Skeletal muscle tissue (tissue), 4 donors: ENCODE results near the gene SLC31A1. TPM values are rescaled to one million over a fixed set of nuclear protein-coding genes. Genes with fewer than 3 reads are reported as not detected.

ENCODE experiments used
- H3K27ac ChIP-seq: one replicate; pipeline ENCODE4 v1.7.0; 2013; ENCODE audit warnings: mild to moderate bottlenecking, low read depth, low read length, inconsistent platforms
- H3K27me3 ChIP-seq, 3 donors: one replicate each; pipeline ENCODE4 v1.7.0; 2013; ENCODE audit warnings: low read length in 3 of 3; ENCODE audit not compliant: control insufficient read depth in 3 of 3, insufficient read depth in 3 of 3
- H3K36me3 ChIP-seq, 3 donors: one replicate each; pipeline ENCODE4 v1.7.0; 2013; ENCODE audit warnings: low read length in 3 of 3; ENCODE audit not compliant: control insufficient read depth in 3 of 3, insufficient read depth in 3 of 3
- H3K4me1 ChIP-seq, 3 donors: one replicate each; pipeline ENCODE4 v1.7.0; 2013; ENCODE audit warnings: low read length in 3 of 3, mild to moderate bottlenecking in 3 of 3; ENCODE audit not compliant: control insufficient read depth in 3 of 3, insufficient read depth in 3 of 3
- H3K4me3 ChIP-seq, 3 donors: one replicate each; pipeline ENCODE4 v1.7.0; 2013; ENCODE audit warnings: low read length in 3 of 3
- H3K9ac ChIP-seq, 3 donors: one replicate each; pipeline ENCODE4 v1.7.0; 2013; ENCODE audit warnings: low read length in 3 of 3, mild to moderate bottlenecking in 3 of 3, moderate library complexity in 2 of 3, low read depth in 1 of 3
- H3K9me3 ChIP-seq, 3 donors: one replicate each; pipeline ENCODE4 v1.7.0; 2013; ENCODE audit warnings: low read length in 3 of 3; ENCODE audit not compliant: control insufficient read depth in 3 of 3
- total RNA-seq: library from RNA; depleted of rRNA; stranded (reverse); fragments of >200 nt; gene quantifications from one replicate; pipeline ENCODE4 v1.2.3, GENCODE V29; 2014
- donor health status: Osteomylitis.

Gene SLC31A1
- total RNA-seq, 1 donor from 2014 or later = 9.9 TPM

GRCh38 chr9:113219186-113219936 lies 2.0 kb upstream of the SLC31A1 start:
- Histone ChIP-seq H3K9ac (peak overlapping the region in 2 of 3 donors; percentile 8 to 44), H3K27me3 (no peaks in the 10 kb centered on the region), H3K4me3 (peak overlapping the region in 2 of 3 donors; percentile 98), H3K36me3 (no peaks in the 10 kb centered on the region), H3K27ac (peak overlapping the region; percentile 93), H3K4me1 (peaks cover 17 to 38% (median 26%) of the 10 kb centered on the region in 3 donors), H3K9me3 (no peaks in the 10 kb centered on the region)

GRCh38 chr9:113219969-113220368 lies 1.4 kb upstream of the SLC31A1 start:
- Histone ChIP-seq H3K4me3 (peak overlapping the region in 2 of 3 donors; percentile 98), H3K27me3 (no peaks in the 10 kb centered on the region), H3K36me3 (peaks cover 0 to 2% (median 0%) of the 10 kb centered on the region in 3 donors), H3K9ac (peak overlapping the region; percentile 95 to 98 (median 96)), H3K27ac (peak overlapping the region; percentile 93), H3K4me1 (peaks cover 17 to 38% (median 26%) of the 10 kb centered on the region in 3 donors), H3K9me3 (no peaks in the 10 kb centered on the region)

- Histone ChIP-seq H3K9ac (peak overlapping the region; percentile 95 to 98 (median 96)), H3K4me3 (peak overlapping the region; percentile 93 to 98 (median 98)), H3K36me3 (peaks cover 0 to 2% (median 0%) of the 10 kb centered on the region in 3 donors), H3K27ac (peak overlapping the region; percentile 93), H3K4me1 (peaks cover 17 to 38% (median 26%) of the 10 kb centered on the region in 3 donors), H3K9me3 (no peaks in the 10 kb centered on the region), H3K27me3 (no peaks in the 10 kb centered on the region)
Measured at GRCh38 chr9:113220467-113221002, 809 bp upstream of the SLC31A1 start.

GRCh38 chr9:113221800-113222481 lies 597 bp downstream of the SLC31A1 start:
- Histone ChIP-seq H3K27me3 (no peaks in the 10 kb centered on the region), H3K27ac (peak overlapping the region; percentile 93), H3K36me3 (peaks cover 0 to 2% (median 0%) of the 10 kb centered on the region in 3 donors), H3K4me3 (peak overlapping the region; percentile 88 to 96 (median 95)), H3K4me1 (peaks cover 17 to 38% (median 26%) of the 10 kb centered on the region in 3 donors), H3K9ac (peak overlapping the region; percentile 85 to 92 (median 87)), H3K9me3 (no peaks in the 10 kb centered on the region)

- Histone ChIP-seq H3K9ac (peak overlapping the region in 2 of 3 donors; percentile 85 to 92), H3K4me3 (peak overlapping the region; percentile 88 to 96 (median 95)), H3K36me3 (peaks cover 0 to 2% (median 0%) of the 10 kb centered on the region in 3 donors), H3K4me1 (peaks cover 17 to 38% (median 26%) of the 10 kb centered on the region in 3 donors), H3K27ac (no peak overlapping the region), H3K9me3 (no peaks in the 10 kb centered on the region), H3K27me3 (no peaks in the 10 kb centered on the region)
Measured at GRCh38 chr9:113222482-113222841, 1.1 kb downstream of the SLC31A1 start.

GRCh38 chr9:113223963-113224362 lies 2.6 kb downstream of the SLC31A1 start:
- H3K4me3 ChIP-seq = no peak overlapping the region
- no peaks in the 10 kb centered on the region for H3K9me3 ChIP-seq
- H3K36me3 ChIP-seq = peaks cover 0 to 3% (median 2%) of the 10 kb centered on the region in 3 donors
- H3K27me3 ChIP-seq = no peaks in the 10 kb centered on the region
- H3K27ac ChIP-seq = no peak overlapping the region
- no peak overlapping the region for H3K9ac ChIP-seq
- peaks cover 17 to 32% (median 26%) of the 10 kb centered on the region in 3 donors for H3K4me1 ChIP-seq

- Histone ChIP-seq H3K9ac (no peak overlapping the region), H3K4me1 (peaks cover 3 to 7% (median 4%) of the 10 kb centered on the region in 3 donors), H3K27me3 (no peaks in the 10 kb centered on the region), H3K27ac (no peak overlapping the region), H3K4me3 (no peak overlapping the region), H3K9me3 (no peaks in the 10 kb centered on the region), H3K36me3 (peaks cover 0 to 3% (median 2%) of the 10 kb centered on the region in 3 donors)
Measured at GRCh38 chr9:113227436-113227835, 6.1 kb downstream of the SLC31A1 start.

- no peaks in the 10 kb centered on the region for H3K9me3 ChIP-seq
- peaks cover 0 to 3% (median 2%) of the 10 kb centered on the region in 3 donors for H3K36me3 ChIP-seq
- no peaks in the 10 kb centered on the region for H3K27me3 ChIP-seq
- H3K9ac ChIP-seq = no peak overlapping the region
- H3K4me1 ChIP-seq = no peaks in the 10 kb centered on the region
- no peak overlapping the region for H3K4me3 ChIP-seq
- H3K27ac ChIP-seq = no peak overlapping the region
Measured at GRCh38 chr9:113228130-113228665, 6.9 kb downstream of the SLC31A1 start.

- no peak overlapping the region for H3K27ac ChIP-seq
Measured at GRCh38 chr9:113231701-113232100, 10.4 kb downstream of the SLC31A1 start.

More at GRCh38 chr9:113231701-113232100, 10.4 kb downstream of the SLC31A1 start:
- no peaks in the 10 kb centered on the region for H3K9me3 ChIP-seq
- H3K27me3 ChIP-seq = no peaks in the 10 kb centered on the region
- H3K36me3 ChIP-seq = peaks cover 0 to 3% (median 0%) of the 10 kb centered on the region in 3 donors
- H3K4me1 ChIP-seq = no peaks in the 10 kb centered on the region
- no peak overlapping the region for H3K9ac ChIP-seq
- H3K4me3 ChIP-seq = no peak overlapping the region
